ENCODE data around the gene SLC45A2.

SLC45A2 gene

DNA sequence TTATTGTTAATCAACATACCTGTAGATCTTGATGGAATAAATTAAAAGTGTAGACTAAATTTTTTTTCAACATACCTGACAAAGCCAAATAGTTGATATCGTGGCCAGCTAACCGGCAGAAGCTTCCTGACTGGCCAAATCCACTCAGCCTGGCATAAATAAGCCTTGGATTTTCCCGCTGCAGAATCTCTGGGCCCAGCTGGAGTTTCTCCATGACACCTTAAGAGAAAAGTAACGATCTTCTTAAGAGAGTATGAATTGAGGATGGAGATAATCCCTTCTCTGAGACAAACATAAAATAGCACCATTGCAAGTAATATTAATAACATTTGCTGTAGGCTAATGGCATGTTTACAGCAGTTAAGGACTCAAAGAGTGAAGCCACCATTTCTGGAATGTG, 21.2 kb upstream of the SLC45A2 start:
- TF ChIP-seq, protein P1, sequence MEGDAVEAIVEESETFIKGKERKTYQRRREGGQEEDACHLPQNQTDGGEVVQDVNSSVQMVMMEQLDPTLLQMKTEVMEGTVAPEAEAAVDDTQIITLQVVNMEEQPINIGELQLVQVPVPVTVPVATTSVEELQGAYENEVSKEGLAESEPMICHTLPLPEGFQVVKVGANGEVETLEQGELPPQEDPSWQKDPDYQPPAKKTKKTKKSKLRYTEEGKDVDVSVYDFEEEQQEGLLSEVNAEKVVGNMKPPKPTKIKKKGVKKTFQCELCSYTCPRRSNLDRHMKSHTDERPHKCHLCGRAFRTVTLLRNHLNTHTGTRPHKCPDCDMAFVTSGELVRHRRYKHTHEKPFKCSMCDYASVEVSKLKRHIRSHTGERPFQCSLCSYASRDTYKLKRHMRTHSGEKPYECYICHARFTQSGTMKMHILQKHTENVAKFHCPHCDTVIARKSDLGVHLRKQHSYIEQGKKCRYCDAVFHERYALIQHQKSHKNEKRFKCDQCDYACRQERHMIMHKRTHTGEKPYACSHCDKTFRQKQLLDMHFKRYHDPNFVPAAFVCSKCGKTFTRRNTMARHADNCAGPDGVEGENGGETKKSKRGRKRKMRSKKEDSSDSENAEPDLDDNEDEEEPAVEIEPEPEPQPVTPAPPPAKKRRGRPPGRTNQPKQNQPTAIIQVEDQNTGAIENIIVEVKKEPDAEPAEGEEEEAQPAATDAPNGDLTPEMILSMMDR (IDR thresholded peaks at IDR 0.05; ENCODE audit: insufficient read depth, low read length, poor library complexity, severe bottlenecking) = no peak

DNA sequence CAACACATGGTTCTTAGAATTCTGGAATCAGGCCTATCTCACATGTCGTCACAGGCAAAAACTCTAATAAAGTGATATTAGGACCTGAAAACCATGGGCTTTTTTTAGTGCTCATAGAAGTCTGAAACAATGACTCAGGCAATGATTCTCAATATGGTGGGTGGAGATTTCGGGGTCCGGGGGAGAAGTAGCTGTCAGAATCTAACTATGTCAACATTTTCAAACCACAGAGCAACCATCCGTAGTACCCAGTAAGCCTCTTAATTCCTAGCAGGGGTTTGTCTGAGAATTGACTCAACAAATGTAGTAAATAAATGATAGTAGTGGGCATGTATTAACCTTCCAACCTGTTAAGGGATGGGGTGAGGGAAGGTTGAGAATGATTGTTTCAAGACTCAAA, 20.7 kb upstream of the SLC45A2 start:
- no peak for DNase-seq (ENCODE audit: extremely low read depth, insufficient read length)
- TF ChIP-seq, protein P1 (IDR thresholded peaks at IDR 0.05; ENCODE audit: insufficient read depth, low read length, poor library complexity, severe bottlenecking) = no peak
- Histone ChIP-seq H3K4me3 (replicated peaks; ENCODE audit: low read depth, low read length) (no peak overlapping the region), H3K36me3 (ENCODE audit: control insufficient read depth, insufficient read depth, low read length) (peaks cover 3% of the 10 kb centered on the region), H3K27me3 (replicated peaks; ENCODE audit: control insufficient read depth, insufficient read depth, low read length) (no peaks in the 10 kb centered on the region)

More for the DNA sequence above, 21.2 kb upstream of the SLC45A2 start:
- DNase-seq (ENCODE audit: extremely low read depth, insufficient read length) = no peak
- Histone ChIP-seq H3K4me3 (replicated peaks; ENCODE audit: low read depth, low read length) (no peak overlapping the region), H3K27me3 (replicated peaks; ENCODE audit: control insufficient read depth, insufficient read depth, low read length) (no peaks in the 10 kb centered on the region), H3K36me3 (ENCODE audit: control insufficient read depth, insufficient read depth, low read length) (peaks cover 3% of the 10 kb centered on the region)

DNA sequence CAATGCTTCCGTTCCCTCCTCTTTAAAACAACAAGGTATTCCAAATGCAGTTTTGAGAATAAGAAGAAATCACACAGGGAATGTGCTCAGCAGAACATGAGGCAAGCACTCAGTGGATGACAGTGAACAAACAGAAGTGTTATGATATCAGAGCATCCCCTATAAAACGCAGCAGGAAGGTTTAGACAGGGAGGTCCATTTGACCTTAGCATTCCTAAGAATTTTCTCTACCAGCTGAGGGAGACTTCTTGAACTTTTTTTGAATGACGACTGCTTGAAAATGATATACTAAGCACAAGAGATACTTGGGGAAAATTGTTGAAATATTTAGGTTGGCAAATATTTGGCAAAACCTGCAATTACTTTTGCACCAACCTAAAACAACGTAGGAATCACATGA, 19.4 kb upstream of the SLC45A2 start:
- Histone ChIP-seq H3K27me3 (replicated peaks; ENCODE audit: control insufficient read depth, insufficient read depth, low read length) (no peaks in the 10 kb centered on the region), H3K4me3 (replicated peaks; ENCODE audit: low read depth, low read length) (no peak overlapping the region), H3K36me3 (ENCODE audit: control insufficient read depth, insufficient read depth, low read length) (peaks cover 3% of the 10 kb centered on the region)
- no peak for DNase-seq (ENCODE audit: extremely low read depth, insufficient read length)
- TF ChIP-seq, protein P1 (IDR thresholded peaks at IDR 0.05; ENCODE audit: insufficient read depth, low read length, poor library complexity, severe bottlenecking) = no peak

DNA sequence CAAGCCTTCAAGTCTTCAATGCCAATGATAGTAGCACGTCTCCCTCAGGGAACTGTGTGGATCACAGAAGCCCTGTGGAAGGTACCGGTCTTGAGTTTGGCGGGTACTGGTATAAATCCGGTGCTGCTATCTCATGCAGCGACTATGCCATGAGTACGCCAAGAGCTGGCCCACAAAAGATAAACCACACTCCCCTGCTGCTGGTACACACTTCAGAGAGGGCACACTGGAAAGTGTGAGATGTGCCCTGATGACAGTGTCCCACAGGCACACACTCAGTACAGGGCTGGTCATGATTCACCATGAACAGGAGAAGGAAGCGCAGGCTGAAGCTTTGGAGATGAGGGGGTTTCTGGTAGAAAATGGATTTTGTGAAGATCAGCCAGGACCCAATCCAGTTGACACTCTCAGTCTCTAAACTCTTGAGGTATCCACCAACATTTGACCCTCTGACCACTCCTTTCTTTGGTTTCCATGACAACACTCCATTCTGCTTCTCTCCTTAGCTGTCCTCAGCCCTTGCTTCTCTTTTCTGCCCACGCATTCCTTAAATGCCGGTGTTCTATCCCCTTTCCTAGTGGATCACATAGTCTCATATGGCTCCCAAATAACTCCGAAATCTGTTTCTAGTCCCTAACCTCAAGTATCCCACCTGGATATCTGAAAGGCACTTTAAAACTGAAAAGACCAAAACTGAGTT, 18.3 kb upstream of the SLC45A2 start:
- H3K27me3 ChIP-seq (replicated peaks; ENCODE audit: control insufficient read depth, insufficient read depth, low read length) = no peaks in the 10 kb centered on the region
- TF ChIP-seq, protein P1 (IDR thresholded peaks at IDR 0.05; ENCODE audit: insufficient read depth, low read length, poor library complexity, severe bottlenecking) = no peak
- no peak overlapping the region for H3K4me3 ChIP-seq (replicated peaks; ENCODE audit: low read depth, low read length)
- no peak for DNase-seq (ENCODE audit: extremely low read depth, insufficient read length)
- peaks cover 3% of the 10 kb centered on the region for H3K36me3 ChIP-seq (ENCODE audit: control insufficient read depth, insufficient read depth, low read length)

DNA sequence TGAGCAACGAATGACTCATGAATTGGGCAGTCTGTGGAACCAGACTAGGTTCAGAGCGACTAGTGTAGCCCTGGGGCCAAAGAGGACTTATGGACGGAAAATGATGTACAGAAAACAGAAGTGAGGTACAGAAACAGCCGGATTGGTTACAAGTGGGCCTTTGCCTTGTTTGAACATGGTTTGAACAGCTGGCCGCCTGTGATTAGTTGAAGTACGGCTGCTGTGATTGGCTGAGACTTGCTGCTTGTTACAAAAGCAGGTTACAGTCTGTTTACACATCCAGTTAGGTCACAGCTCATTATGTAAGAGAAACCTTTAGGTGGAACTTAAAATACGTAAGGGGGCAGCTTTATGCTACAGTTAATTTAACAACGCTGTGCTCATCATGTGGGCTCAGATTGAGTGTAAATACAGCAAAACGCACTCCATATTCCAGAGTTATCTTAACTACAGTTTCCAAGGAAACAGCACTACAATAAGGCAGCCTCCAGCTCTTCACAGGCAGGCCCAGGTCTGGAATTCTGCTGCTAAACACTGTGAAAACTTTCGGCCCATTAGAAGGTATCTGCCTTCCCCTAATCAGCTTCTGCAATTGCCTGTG, 16.8 kb upstream of the SLC45A2 start:
- no peaks in the 10 kb centered on the region for H3K27me3 ChIP-seq (replicated peaks; ENCODE audit: control insufficient read depth, insufficient read depth, low read length)
- H3K4me3 ChIP-seq (replicated peaks; ENCODE audit: low read depth, low read length) = no peak overlapping the region
- DNase-seq (ENCODE audit: extremely low read depth, insufficient read length) = no peak
- peaks cover 3% of the 10 kb centered on the region for H3K36me3 ChIP-seq (ENCODE audit: control insufficient read depth, insufficient read depth, low read length)
- TF ChIP-seq, protein P1 (IDR thresholded peaks at IDR 0.05; ENCODE audit: insufficient read depth, low read length, poor library complexity, severe bottlenecking) = no peak
